WTC11 (cell line): Measurements from ENCODE around the gene DMRTB1.

Source experiments
- ATF2 ChIP-seq: sonication (generic); formaldehyde crosslinking; IDR thresholded peaks from 2 replicates; pipeline ENCODE4 v1.8.1; 2022; ENCODE audit warnings: low read depth, missing genetic modification reagents, borderline replicate concordance
- ATF6 ChIP-seq: sonication (generic); formaldehyde crosslinking; IDR thresholded peaks from 2 replicates; pipeline ENCODE4 v1.8.1; 2023; ENCODE audit warnings: mild to moderate bottlenecking, missing genetic modification reagents
- CREB1 ChIP-seq: sonication (generic); formaldehyde crosslinking; IDR thresholded peaks from 2 replicates; pipeline ENCODE4 v1.8.0; 2023; ENCODE audit warnings: mild to moderate bottlenecking, missing genetic modification reagents
- CREM ChIP-seq: sonication (generic); formaldehyde crosslinking; IDR thresholded peaks from 2 replicates; pipeline ENCODE4 v1.8.1; 2022; ENCODE audit warnings: mild to moderate bottlenecking, missing genetic modification reagents, moderate library complexity
- E2F4 ChIP-seq: sonication (generic); formaldehyde crosslinking; IDR thresholded peaks from 2 replicates; pipeline ENCODE4 v1.8.1; 2022; ENCODE audit warnings: low read depth, mild to moderate bottlenecking, moderate library complexity, missing genetic modification reagents, borderline replicate concordance
- E2F5 ChIP-seq: sonication (generic); formaldehyde crosslinking; IDR thresholded peaks from 2 replicates; pipeline ENCODE4 v1.8.1; 2022; ENCODE audit warnings: mild to moderate bottlenecking, moderate library complexity, missing genetic modification reagents
- MYBL2 ChIP-seq: sonication (generic); formaldehyde crosslinking; IDR thresholded peaks from 2 replicates; pipeline ENCODE4 v1.8.1; 2023; ENCODE audit warnings: mild to moderate bottlenecking, moderate library complexity, missing genetic modification reagents
- SMAD4 ChIP-seq: sonication (generic); formaldehyde crosslinking; IDR thresholded peaks from 2 replicates; pipeline ENCODE4 v1.8.0; 2022; ENCODE audit warnings: mild to moderate bottlenecking, missing genetic modification reagents
- TCF7 ChIP-seq: sonication (generic); formaldehyde crosslinking; IDR thresholded peaks from 2 replicates; pipeline ENCODE4 v1.8.0; 2022; ENCODE audit warnings: mild to moderate bottlenecking, low read depth, missing genetic modification reagents, moderate library complexity
- ZBTB21 ChIP-seq: sonication (generic); formaldehyde crosslinking; IDR thresholded peaks from 2 replicates; pipeline ENCODE4 v1.8.1; 2023; ENCODE audit warnings: mild to moderate bottlenecking, missing genetic modification reagents, borderline replicate concordance
- TF ChIP-seq, protein P1 (sequence below): fragments of 200-600 bp; IDR thresholded peaks from 2 replicates; pipeline ENCODE4 v1.8.0; 2022; ENCODE audit warnings: antibody characterized with exemption
- TF ChIP-seq, protein P2 (sequence below): sonication (generic); formaldehyde crosslinking; IDR thresholded peaks from 2 replicates; pipeline ENCODE4 v1.8.1; 2023; ENCODE audit warnings: mild to moderate bottlenecking, missing genetic modification reagents, moderate library complexity
- TF ChIP-seq, protein P3 (sequence below): fragments of 250-450 bp; sonication (Bioruptor Pico); IDR thresholded peaks from 2 replicates; pipeline ENCODE4 v2.1.2; 2022; ENCODE audit warnings: mild to moderate bottlenecking, moderate library complexity
- TF ChIP-seq, protein P4 (sequence below): sonication (generic); formaldehyde crosslinking; IDR thresholded peaks from 2 replicates; pipeline ENCODE4 v1.8.1; 2023; ENCODE audit warnings: mild to moderate bottlenecking, missing genetic modification reagents

DNA sequence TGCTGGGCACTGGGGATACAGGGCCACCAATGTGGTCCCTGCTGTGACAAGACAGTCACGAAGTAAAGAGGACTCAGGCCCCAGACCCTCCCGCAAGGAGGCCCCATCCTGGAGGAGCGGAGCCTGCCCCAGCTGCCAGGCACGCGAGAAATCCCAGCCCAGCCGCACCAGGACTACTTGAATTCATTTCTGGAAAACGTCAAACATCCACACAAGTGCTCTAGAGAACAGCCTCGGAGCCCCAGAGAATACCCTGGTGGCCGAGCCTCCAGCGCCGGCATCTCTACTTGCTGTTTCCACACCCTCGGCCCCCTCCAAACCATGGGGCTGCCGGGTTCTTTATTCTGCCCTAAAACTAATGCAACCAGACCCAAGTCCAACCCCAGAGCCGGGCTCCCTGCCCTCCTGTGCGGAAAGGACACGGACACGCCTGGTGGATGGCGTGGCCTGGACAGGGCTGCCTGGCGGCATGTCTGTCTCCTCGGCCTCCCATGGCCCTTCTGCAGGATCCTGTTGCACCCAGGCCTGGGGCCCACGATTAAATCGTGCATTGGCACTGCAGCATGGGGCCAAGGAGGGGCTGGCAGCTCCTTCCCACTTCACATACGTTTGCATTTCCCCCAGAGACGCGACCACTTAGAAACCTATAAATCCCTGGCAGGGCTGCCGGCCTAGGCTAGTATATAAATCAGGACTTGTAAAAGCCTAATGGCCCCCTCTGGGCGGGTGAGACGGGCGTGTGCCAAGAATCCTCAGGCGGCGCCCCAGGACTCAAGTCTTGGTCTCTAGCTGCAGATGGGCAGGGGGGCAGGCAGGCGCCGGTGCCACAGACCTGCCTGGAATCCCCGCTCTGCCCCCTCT, 41.2 kb downstream of the DMRTB1 start:
- TF ChIP-seq, protein P1, sequence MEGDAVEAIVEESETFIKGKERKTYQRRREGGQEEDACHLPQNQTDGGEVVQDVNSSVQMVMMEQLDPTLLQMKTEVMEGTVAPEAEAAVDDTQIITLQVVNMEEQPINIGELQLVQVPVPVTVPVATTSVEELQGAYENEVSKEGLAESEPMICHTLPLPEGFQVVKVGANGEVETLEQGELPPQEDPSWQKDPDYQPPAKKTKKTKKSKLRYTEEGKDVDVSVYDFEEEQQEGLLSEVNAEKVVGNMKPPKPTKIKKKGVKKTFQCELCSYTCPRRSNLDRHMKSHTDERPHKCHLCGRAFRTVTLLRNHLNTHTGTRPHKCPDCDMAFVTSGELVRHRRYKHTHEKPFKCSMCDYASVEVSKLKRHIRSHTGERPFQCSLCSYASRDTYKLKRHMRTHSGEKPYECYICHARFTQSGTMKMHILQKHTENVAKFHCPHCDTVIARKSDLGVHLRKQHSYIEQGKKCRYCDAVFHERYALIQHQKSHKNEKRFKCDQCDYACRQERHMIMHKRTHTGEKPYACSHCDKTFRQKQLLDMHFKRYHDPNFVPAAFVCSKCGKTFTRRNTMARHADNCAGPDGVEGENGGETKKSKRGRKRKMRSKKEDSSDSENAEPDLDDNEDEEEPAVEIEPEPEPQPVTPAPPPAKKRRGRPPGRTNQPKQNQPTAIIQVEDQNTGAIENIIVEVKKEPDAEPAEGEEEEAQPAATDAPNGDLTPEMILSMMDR: no peak
- TF ChIP-seq TCF7 (CRISPR knock-in tag): no peak
- no peak for TF ChIP-seq E2F4 (CRISPR knock-in tag)
- TF ChIP-seq, protein P2, sequence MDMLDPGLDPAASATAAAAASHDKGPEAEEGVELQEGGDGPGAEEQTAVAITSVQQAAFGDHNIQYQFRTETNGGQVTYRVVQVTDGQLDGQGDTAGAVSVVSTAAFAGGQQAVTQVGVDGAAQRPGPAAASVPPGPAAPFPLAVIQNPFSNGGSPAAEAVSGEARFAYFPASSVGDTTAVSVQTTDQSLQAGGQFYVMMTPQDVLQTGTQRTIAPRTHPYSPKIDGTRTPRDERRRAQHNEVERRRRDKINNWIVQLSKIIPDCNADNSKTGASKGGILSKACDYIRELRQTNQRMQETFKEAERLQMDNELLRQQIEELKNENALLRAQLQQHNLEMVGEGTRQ (CRISPR knock-in tag): no peak
- TF ChIP-seq CREM (CRISPR knock-in tag): no peak
- TF ChIP-seq E2F5 (CRISPR knock-in tag): no peak
- no peak for TF ChIP-seq ZBTB21 (CRISPR knock-in tag)
- TF ChIP-seq SMAD4 (CRISPR knock-in tag): no peak
- TF ChIP-seq, protein P3, sequence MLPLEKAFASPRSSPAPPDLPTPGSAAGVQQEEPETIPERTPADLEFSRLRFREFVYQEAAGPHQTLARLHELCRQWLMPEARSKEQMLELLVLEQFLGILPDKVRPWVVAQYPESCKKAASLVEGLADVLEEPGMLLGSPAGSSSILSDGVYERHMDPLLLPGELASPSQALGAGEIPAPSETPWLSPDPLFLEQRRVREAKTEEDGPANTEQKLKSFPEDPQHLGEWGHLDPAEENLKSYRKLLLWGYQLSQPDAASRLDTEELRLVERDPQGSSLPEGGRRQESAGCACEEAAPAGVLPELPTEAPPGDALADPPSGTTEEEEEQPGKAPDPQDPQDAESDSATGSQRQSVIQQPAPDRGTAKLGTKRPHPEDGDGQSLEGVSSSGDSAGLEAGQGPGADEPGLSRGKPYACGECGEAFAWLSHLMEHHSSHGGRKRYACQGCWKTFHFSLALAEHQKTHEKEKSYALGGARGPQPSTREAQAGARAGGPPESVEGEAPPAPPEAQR (CRISPR knock-in tag): no peak
- no peak for TF ChIP-seq CREB1
- TF ChIP-seq, protein P4, sequence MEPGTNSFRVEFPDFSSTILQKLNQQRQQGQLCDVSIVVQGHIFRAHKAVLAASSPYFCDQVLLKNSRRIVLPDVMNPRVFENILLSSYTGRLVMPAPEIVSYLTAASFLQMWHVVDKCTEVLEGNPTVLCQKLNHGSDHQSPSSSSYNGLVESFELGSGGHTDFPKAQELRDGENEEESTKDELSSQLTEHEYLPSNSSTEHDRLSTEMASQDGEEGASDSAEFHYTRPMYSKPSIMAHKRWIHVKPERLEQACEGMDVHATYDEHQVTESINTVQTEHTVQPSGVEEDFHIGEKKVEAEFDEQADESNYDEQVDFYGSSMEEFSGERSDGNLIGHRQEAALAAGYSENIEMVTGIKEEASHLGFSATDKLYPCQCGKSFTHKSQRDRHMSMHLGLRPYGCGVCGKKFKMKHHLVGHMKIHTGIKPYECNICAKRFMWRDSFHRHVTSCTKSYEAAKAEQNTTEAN (CRISPR knock-in tag): no peak
- TF ChIP-seq ATF2: no peak
- TF ChIP-seq MYBL2 (CRISPR knock-in tag): no peak
- no peak for TF ChIP-seq ATF6 (CRISPR knock-in tag)
